Spinal cord (tissue), 10 donors: ENCODE data around the gene COX19. TPM values are rescaled to one million over a fixed set of nuclear protein-coding genes. Genes with fewer than 3 reads are reported as not detected.
A peak's percentile ranks its signal among the peaks of the same experiment; 100 is the strongest.

ENCODE experiments used
- DNase-seq, 6 donors: peaks; one replicate each; pipeline versions ENCODE4 v3.0.0 to v3.0.0-alpha.2; 2013 to 2015; ENCODE audit warnings: low spot score in 6 of 6, low read depth in 4 of 6
- H3K27ac ChIP-seq: one replicate; pipeline ENCODE4 v1.5.1; 2013; ENCODE audit warnings: low read depth, low read length, control low read depth
- H3K27me3 ChIP-seq: one replicate; pipeline ENCODE4 v1.6.1; 2013; ENCODE audit warnings: low read length; ENCODE audit not compliant: control insufficient read depth, insufficient read depth
- H3K36me3 ChIP-seq: one replicate; pipeline ENCODE4 v1.6.1; 2013; ENCODE audit warnings: low read length; ENCODE audit not compliant: control insufficient read depth, insufficient read depth
- H3K4me1 ChIP-seq: one replicate; pipeline ENCODE4 v1.6.1; 2013; ENCODE audit warnings: low read length; ENCODE audit not compliant: control insufficient read depth, insufficient read depth
- H3K4me3 ChIP-seq: one replicate; pipeline ENCODE4 v1.5.1; 2013; ENCODE audit warnings: low read depth, low read length, control low read depth
- H3K9me3 ChIP-seq: one replicate; pipeline ENCODE4 v1.6.1; 2013; ENCODE audit warnings: low read length; ENCODE audit not compliant: control insufficient read depth, insufficient read depth
- WGBS: methylation state at CpG from one replicate; pipeline ENCODE4 v1.1.5; 2013; ENCODE audit warnings: missing lambda C conversion rate; ENCODE audit not compliant: insufficient coverage; 5-methylcytosine and 5-hydroxymethylcytosine counted together
- polyA plus RNA-seq, 2 donors: library from polyadenylated mRNA; unstranded; fragments of 120-200 nt; gene quantifications; one replicate each; pipeline ENCODE4 v1.2.1, GENCODE V29; 2013; ENCODE audit not compliant: insufficient read length in 2 of 2
- total RNA-seq, 2 donors: library from RNA; depleted of rRNA in 1 of 2; stranded (reverse); fragments of 120-200 nt in 1 of 2; fragments of >200 nt in 1 of 2; gene quantifications; one replicate each; pipeline versions ENCODE4 v1.2.3 to v1.2.4, GENCODE V29; 2013 to 2014
- donor health status: healthy.

COX19 gene
- total and polyA plus RNA-seq, 4 donors = 11.7 to 19.6 (median 17.1) TPM

DNA sequence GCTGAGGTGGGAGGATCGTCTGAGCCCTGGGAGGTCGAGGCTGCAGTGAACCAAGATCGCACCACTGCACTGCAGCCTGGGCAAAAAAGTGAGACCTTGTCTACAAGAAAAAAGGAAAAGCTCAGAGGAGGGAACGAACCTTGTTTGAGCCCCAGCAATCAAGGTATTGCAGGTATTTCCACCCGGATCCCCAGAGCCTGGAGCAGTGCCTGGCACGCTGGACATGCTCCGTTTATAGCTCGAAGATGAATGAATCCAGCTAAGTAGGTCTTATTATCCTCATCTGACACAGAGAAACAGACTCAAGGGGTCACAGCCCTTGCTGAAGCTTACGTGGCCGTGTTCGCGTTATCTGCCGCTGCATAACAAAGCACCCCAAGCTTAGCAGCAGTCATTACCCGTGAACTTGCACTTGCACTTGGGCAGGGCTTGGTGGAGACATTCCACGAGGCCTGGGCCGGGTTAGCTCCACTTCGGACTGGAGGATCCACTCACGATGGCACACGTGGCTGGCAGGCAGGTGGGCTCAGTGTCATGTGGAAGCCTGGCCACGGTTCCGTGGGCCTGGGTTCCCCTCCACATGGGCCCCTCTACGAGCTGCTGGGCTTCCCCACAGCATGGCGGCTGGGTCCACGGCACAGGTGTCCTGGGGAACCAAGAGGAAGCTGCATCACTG, 3.2 kb upstream of the COX19 start:
- Histone ChIP-seq H3K9me3 (no peaks in the 10 kb centered on the region), H3K27ac (peak overlapping the region; percentile 64), H3K36me3 (no peaks in the 10 kb centered on the region), H3K4me1 (peaks cover 59% of the 10 kb centered on the region), H3K4me3 (no peak overlapping the region), H3K27me3 (no peaks in the 10 kb centered on the region)
- DNase-seq = no peak
- WGBS = 76% methylated on average over 24 of the region's 24 CpGs

DNA sequence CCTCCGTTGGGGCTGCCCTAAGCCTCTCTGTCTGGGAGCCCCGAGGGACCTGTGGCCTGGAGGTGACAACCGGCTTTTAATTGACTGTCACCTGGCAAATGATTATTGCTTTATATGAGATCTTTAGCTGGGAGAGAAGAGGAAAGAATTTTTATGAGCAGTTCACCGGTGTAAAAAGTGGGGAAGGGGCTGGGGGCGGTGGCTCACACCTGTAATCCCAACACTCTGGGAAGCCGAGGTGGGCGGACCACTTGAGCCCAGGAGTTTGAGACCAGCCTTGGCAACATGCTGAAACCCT, 2.6 kb upstream of the COX19 start:
- peak overlapping the region; percentile 64 for H3K27ac ChIP-seq
- no peaks in the 10 kb centered on the region for H3K27me3 ChIP-seq
- H3K4me3 ChIP-seq = no peak overlapping the region
- no peaks in the 10 kb centered on the region for H3K9me3 ChIP-seq
- no peaks in the 10 kb centered on the region for H3K36me3 ChIP-seq
- WGBS = 52% methylated on average over 5 of the region's 7 CpGs
- no peak for DNase-seq
- H3K4me1 ChIP-seq = peaks cover 58% of the 10 kb centered on the region

DNA sequence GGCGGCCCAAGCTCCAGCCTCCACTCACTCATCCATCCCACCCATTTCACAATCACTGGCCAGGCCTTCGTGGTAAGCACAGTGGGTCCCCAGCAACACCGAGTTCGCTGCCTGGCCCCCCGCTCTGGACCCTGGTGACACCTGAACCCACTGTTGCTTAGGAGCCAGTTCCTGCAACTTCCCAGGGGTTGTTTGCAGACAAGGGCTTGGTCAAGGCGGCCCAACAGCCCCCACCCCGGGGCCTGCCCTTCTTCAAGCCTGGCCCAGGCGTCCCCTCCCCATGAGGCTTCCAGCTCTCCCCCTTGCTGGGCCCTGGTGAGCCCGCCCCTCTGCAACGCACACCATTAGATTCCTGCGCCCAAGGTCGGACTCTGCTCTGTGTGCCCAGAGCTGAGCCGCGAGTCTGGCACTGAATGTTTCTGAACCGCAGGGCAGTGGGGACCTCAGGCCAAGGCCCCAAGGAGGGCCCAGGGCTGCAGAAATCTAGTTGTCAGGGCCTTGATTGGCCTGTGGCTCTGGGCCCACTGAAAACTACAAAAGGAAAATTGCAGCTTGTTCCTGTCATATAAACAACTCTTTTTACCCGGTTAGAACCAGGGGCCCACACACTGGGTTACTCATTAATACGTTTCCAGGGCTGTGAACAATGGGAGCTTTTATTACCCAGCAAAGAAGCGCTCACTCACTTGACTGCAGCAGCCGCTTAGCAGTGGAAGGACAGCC, 2.1 kb upstream of the COX19 start:
- H3K9me3 ChIP-seq = no peaks in the 10 kb centered on the region
- no peaks in the 10 kb centered on the region for H3K27me3 ChIP-seq
- no peak overlapping the region for H3K4me3 ChIP-seq
- peak overlapping the region; percentile 89 for H3K27ac ChIP-seq
- WGBS = 36% methylated on average over 18 of the region's 19 CpGs
- peak in 3 of 6 donors; percentile 39 to 75 (median 74) for DNase-seq
- H3K36me3 ChIP-seq = no peaks in the 10 kb centered on the region
- peaks cover 53% of the 10 kb centered on the region for H3K4me1 ChIP-seq

DNA sequence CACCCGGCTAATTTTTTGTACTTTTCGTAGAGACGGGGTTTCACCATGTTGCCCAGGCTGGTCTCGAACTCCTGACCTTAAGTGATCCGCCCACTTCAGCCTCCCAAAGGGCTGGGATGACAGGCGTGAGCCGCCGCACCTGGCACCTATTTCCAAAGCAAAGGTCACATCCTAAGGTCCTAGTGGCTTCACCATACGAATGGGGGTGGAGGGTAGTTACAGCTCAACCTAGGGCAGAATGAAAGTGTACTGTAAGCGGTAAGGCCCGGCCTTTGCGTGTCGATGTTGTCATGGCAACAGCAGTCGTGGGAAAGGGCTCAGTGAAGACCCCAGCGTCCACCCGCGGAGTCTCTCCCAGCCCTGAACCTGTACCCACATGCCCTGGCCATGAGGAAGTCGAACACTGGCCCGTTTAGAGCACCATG, 1.6 kb upstream of the COX19 start:
- Histone ChIP-seq H3K9me3 (no peaks in the 10 kb centered on the region), H3K36me3 (peaks cover 4% of the 10 kb centered on the region), H3K27ac (peak overlapping the region; percentile 89), H3K27me3 (no peaks in the 10 kb centered on the region), H3K4me1 (peaks cover 47% of the 10 kb centered on the region), H3K4me3 (no peak overlapping the region)
- 46% methylated on average over 16 of the region's 19 CpGs for WGBS
- DNase-seq = no peak

DNA sequence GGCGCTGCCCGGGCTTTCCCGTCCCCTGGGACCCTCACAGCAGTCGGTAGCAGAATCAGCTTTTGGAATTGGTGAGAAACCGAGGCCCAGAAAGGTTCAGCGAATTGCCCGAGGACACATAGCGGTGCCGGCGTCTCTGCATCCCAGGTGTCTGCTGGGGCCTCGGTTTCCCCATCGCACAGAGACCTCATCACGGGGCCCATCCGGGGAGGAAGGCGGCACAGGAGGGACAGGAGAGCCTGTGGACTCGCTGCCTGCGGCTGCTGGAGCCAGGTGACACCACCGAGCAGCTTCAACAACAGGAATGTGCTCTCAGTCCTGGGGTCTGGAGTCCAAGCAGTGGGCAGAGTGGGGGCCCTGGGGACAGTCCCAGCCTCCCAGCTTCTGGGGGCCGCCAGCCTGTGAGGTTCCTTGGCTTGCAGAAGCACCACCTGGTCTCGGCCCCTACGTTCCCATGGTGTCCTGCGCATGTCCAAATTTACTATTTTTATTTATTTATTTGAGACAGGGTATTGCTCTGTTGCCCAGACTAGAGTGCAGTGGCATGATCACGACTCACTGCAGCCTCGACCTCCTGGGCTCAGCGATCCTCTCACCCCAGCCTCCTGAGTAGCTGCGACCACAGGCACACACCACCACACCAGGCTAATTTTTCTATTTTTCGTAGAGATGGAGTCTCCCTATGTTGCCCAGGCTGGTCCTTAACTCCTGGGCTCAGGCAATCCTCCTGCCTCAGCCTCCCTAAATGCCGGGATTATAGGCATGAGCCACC, 539 bp upstream of the COX19 start:
- 46% methylated on average over 23 of the region's 28 CpGs for WGBS
- Histone ChIP-seq H3K27me3 (no peaks in the 10 kb centered on the region), H3K9me3 (no peaks in the 10 kb centered on the region), H3K36me3 (peaks cover 10% of the 10 kb centered on the region), H3K27ac (peak overlapping the region; percentile 89), H3K4me3 (peak overlapping the region; percentile 79), H3K4me1 (peaks cover 47% of the 10 kb centered on the region)
- DNase-seq = no peak

DNA sequence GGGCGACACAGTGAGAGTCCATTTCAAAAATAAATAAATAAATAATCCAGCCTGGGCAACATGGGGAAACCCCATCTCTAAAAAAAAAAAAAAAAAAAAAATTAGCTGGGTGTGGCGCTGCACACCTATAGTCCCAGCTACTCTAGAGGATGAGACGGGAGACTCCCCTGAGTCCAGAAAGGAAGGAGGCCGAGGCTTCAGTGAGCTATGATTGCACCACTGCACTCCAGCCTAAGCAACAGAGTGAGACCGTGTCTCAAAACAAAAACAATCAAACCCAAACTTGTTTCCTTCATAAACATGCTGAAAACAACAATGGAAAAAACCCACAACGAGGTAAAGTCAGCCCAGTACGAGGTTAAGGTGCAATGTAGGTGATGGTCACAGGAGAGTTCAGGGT, 1.2 kb downstream of the COX19 start:
- H3K27me3 ChIP-seq = no peaks in the 10 kb centered on the region
- no CpG with 5 or more reads among the region's 7 CpGs for WGBS
- peak overlapping the region; percentile 79 for H3K4me3 ChIP-seq
- DNase-seq = no peak
- no peaks in the 10 kb centered on the region for H3K9me3 ChIP-seq
- peaks cover 27% of the 10 kb centered on the region for H3K36me3 ChIP-seq
- peaks cover 47% of the 10 kb centered on the region for H3K4me1 ChIP-seq
- H3K27ac ChIP-seq = no peak overlapping the region

DNA sequence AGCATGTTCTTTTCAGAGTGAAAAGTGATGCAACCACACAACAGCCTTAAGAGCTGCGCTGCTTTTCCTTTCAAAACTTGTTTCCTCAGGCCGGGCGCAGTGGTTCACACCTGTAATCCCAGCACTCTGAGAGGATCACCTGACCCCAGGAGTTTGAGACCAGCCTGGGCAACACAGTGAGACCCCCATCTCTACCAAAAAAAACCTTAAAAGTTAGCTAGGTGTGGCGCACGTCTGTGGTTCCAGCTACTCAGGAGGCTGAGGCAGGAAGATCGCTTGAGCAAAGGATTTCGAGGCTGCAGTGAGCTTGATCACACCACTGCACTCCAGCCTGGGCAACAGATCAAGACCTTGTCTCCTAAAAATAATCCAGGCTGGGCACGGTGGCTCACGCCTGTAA, 2.0 kb downstream of the COX19 start:
- WGBS = 90% methylated on average over 7 of the region's 9 CpGs

DNA sequence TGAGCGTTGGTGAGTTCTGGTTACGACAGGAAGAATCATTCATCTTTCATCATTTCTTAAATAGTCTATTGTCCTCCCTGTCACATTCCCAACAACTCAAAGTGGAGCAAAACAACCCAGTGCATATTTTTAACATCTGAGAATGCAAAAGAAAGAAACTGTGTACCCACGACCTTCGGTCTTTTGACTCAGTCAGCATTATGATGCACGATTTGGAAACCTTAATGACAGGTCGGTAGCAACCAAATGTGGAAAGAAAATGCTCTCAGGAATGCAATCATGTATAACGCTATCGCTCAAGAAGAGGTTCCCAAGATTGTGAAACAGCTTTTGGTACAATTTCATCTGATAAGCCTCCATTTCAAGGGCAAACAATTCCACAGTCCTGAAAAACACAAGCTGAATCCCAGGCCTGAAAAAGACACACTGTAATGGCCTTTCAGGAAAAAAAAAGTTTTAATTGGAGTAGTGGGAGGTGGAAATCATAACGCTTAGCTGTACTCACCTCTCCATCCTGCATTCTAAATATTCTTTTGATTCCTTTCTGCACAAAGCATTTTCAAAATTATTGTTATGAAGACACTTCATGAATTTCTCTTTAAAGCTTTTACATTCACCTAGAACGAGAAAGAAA, 2.6 kb downstream of the COX19 start:
- 82% methylated on average over 5 of the region's 10 CpGs for WGBS
- peaks cover 40% of the 10 kb centered on the region for H3K36me3 ChIP-seq
- H3K27ac ChIP-seq = no peak overlapping the region
- no peak overlapping the region for H3K4me3 ChIP-seq
- H3K9me3 ChIP-seq = no peaks in the 10 kb centered on the region
- peaks cover 35% of the 10 kb centered on the region for H3K4me1 ChIP-seq
- H3K27me3 ChIP-seq = no peaks in the 10 kb centered on the region
- DNase-seq = no peak

More for the DNA sequence above, 2.0 kb downstream of the COX19 start:
- no peak overlapping the region for H3K27ac ChIP-seq
- no peak for DNase-seq
- no peaks in the 10 kb centered on the region for H3K27me3 ChIP-seq
- H3K36me3 ChIP-seq = peaks cover 35% of the 10 kb centered on the region
- H3K9me3 ChIP-seq = no peaks in the 10 kb centered on the region
- H3K4me3 ChIP-seq = no peak overlapping the region
- H3K4me1 ChIP-seq = peaks cover 40% of the 10 kb centered on the region

DNA sequence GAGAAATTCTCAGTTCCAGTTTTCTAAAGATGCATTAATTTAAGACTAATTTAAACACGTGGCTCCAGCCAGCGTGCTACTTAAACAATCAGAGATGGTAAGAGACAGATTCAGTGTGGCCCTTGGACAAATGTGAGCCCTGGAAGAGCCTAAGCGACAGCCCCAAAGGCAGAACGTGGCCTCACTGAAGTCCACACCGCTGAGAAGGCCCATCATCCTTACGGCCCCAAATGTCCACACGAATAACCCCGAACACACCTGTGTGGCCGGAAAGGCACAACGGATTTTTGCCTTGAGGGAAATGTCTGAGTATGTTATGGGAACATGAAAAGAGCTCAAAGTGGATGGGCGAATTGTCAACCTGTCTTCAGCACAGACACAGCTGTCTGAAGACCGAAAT, 3.2 kb downstream of the COX19 start:
- Histone ChIP-seq H3K27me3 (no peaks in the 10 kb centered on the region), H3K4me3 (no peak overlapping the region), H3K27ac (no peak overlapping the region), H3K4me1 (peaks cover 28% of the 10 kb centered on the region), H3K9me3 (no peaks in the 10 kb centered on the region), H3K36me3 (peaks cover 47% of the 10 kb centered on the region)
- DNase-seq = no peak
- WGBS = 88% methylated on average over 4 of the region's 12 CpGs
